Measurements from ENCODE around the gene NMT1. TPM values are rescaled to one million over a fixed set of nuclear protein-coding genes. Genes with fewer than 3 reads are reported as not detected.

The NMT1 gene
- total and polyA plus RNA-seq, 2 of the 13 experiments (the other 11 are each of a cell fraction or from before 2014, with no cell fraction given): 75.7 to 142 TPM

DNA sequence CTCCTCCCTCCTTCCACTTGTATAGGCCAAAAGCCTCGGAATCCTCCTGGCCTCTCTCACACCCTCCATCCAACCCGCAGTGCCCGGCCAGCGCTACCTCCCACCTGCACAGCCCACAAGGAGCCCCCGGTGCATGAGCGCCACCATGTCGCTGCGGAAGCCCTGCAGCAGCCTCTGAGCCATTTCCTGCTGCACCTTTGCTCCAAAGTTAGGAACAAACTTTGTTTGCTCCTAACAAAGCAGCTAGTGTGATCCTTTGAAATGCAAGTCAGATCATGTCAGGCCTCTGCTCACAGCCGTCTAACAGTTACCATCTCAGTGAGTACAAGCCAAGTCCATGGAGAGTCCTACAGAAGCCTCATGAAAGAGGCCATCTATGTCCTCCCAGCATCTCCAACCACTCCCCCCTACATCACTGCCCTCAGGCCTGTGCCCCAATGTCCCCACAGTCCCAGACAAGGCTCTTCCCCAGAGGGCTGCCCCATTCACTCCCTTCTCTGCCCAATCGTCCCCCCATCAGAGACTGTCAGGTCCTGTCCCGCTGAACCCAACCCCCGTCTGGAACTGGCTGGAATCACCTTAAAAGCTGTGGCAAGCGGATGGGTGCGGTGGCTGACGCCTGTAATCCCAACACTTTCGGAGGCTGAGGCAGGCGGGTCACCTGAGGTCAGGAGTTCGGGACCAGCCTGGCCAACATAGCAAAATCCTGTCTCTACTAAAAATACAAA, 17.1 kb upstream of the NMT1 start (continued):
- no peak for TF ChIP-seq TRIM22 (IDR thresholded peaks at IDR 0.05)
- TF ChIP-seq, protein P1, sequence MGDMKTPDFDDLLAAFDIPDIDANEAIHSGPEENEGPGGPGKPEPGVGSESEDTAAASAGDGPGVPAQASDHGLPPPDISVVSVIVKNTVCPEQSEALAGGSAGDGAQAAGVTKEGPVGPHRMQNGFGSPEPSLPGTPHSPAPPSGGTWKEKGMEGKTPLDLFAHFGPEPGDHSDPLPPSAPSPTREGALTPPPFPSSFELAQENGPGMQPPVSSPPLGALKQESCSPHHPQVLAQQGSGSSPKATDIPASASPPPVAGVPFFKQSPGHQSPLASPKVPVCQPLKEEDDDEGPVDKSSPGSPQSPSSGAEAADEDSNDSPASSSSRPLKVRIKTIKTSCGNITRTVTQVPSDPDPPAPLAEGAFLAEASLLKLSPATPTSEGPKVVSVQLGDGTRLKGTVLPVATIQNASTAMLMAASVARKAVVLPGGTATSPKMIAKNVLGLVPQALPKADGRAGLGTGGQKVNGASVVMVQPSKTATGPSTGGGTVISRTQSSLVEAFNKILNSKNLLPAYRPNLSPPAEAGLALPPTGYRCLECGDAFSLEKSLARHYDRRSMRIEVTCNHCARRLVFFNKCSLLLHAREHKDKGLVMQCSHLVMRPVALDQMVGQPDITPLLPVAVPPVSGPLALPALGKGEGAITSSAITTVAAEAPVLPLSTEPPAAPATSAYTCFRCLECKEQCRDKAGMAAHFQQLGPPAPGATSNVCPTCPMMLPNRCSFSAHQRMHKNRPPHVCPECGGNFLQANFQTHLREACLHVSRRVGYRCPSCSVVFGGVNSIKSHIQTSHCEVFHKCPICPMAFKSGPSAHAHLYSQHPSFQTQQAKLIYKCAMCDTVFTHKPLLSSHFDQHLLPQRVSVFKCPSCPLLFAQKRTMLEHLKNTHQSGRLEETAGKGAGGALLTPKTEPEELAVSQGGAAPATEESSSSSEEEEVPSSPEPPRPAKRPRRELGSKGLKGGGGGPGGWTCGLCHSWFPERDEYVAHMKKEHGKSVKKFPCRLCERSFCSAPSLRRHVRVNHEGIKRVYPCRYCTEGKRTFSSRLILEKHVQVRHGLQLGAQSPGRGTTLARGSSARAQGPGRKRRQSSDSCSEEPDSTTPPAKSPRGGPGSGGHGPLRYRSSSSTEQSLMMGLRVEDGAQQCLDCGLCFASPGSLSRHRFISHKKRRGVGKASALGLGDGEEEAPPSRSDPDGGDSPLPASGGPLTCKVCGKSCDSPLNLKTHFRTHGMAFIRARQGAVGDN (CRISPR knock-in tag; IDR thresholded peaks at IDR 0.05): peak; percentile 88
- TF ChIP-seq, protein P2, sequence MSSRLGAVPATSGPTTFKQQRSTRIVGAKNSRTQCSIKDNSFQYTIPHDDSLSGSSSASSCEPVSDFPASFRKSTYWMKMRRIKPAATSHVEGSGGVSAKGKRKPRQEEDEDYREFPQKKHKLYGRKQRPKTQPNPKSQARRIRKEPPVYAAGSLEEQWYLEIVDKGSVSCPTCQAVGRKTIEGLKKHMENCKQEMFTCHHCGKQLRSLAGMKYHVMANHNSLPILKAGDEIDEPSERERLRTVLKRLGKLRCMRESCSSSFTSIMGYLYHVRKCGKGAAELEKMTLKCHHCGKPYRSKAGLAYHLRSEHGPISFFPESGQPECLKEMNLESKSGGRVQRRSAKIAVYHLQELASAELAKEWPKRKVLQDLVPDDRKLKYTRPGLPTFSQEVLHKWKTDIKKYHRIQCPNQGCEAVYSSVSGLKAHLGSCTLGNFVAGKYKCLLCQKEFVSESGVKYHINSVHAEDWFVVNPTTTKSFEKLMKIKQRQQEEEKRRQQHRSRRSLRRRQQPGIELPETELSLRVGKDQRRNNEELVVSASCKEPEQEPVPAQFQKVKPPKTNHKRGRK (CRISPR knock-in tag; IDR thresholded peaks at IDR 0.05): no peak
- TF ChIP-seq NRL (CRISPR knock-in tag; IDR thresholded peaks at IDR 0.05; ENCODE audit: borderline replicate concordance): 0 out of 2 replicates have a peak, but pooled peaks have one; percentile 63
- TF ChIP-seq NFYB (CRISPR knock-in tag; IDR thresholded peaks at IDR 0.05): no peak
- no peak for TF ChIP-seq ZNF101 (CRISPR knock-in tag; IDR thresholded peaks at IDR 0.05; ENCODE audit: borderline replicate concordance, low read depth)
- TF ChIP-seq ZNF598 (CRISPR knock-in tag; IDR thresholded peaks at IDR 0.05; ENCODE audit: borderline replicate concordance): no peak
- TF ChIP-seq PHF5A (CRISPR knock-in tag; IDR thresholded peaks at IDR 0.05; ENCODE audit: low read depth, unreplicated experiment): no peak
- no peak for TF ChIP-seq ZNF446 (CRISPR knock-in tag; IDR thresholded peaks at IDR 0.05)
- TF ChIP-seq SPEN (CRISPR knock-in tag; IDR thresholded peaks at IDR 0.05; ENCODE audit: low read depth): peak; percentile 68; the same call in 1 of the 2 replicates
- no peak for TF ChIP-seq MED1 (CRISPR knock-in tag; IDR thresholded peaks at IDR 0.05)
- no peak for TF ChIP-seq ZNF382 (CRISPR knock-in tag; IDR thresholded peaks at IDR 0.05; ENCODE audit: borderline replicate concordance)
- TF ChIP-seq ZNF234 (CRISPR knock-in tag; conservative IDR thresholded peaks at IDR 0.05): no peak
- TF ChIP-seq PHF8 (CRISPR knock-in tag; IDR thresholded peaks at IDR 0.05): peak; percentile 20; the same call in 1 of the 2 replicates
- TF ChIP-seq ZFP41 (CRISPR knock-in tag; IDR thresholded peaks at IDR 0.05; ENCODE audit: borderline replicate concordance): no peak
- no peak for TF ChIP-seq ZNF496 (CRISPR knock-in tag; IDR thresholded peaks at IDR 0.05; ENCODE audit: insufficient replicate concordance)
- TF ChIP-seq, protein P3, sequence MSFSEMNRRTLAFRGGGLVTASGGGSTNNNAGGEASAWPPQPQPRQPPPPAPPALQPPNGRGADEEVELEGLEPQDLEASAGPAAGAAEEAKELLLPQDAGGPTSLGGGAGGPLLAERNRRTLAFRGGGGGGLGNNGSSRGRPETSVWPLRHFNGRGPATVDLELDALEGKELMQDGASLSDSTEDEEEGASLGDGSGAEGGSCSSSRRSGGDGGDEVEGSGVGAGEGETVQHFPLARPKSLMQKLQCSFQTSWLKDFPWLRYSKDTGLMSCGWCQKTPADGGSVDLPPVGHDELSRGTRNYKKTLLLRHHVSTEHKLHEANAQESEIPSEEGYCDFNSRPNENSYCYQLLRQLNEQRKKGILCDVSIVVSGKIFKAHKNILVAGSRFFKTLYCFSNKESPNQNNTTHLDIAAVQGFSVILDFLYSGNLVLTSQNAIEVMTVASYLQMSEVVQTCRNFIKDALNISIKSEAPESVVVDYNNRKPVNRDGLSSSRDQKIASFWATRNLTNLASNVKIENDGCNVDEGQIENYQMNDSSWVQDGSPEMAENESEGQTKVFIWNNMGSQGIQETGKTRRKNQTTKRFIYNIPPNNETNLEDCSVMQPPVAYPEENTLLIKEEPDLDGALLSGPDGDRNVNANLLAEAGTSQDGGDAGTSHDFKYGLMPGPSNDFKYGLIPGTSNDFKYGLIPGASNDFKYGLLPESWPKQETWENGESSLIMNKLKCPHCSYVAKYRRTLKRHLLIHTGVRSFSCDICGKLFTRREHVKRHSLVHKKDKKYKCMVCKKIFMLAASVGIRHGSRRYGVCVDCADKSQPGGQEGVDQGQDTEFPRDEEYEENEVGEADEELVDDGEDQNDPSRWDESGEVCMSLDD (CRISPR knock-in tag; IDR thresholded peaks at IDR 0.05; ENCODE audit: borderline replicate concordance): no peak
- TF ChIP-seq, protein P4, sequence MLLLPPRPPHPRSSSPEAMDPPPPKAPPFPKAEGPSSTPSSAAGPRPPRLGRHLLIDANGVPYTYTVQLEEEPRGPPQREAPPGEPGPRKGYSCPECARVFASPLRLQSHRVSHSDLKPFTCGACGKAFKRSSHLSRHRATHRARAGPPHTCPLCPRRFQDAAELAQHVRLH (CRISPR knock-in tag; IDR thresholded peaks at IDR 0.05; ENCODE audit: borderline replicate concordance, low read depth): 0 out of 2 replicates have a peak, but pooled peaks have one; percentile 33
- TF ChIP-seq GFI1 (CRISPR knock-in tag; IDR thresholded peaks at IDR 0.05; ENCODE audit: borderline replicate concordance): no peak

Measured in HepG2 (cell line).